ENCODE measurements around the gene IQCF6. TPM values are rescaled to one million over a fixed set of nuclear protein-coding genes. Genes with fewer than 3 reads are reported as not detected.

IQCF6 gene
- total and polyA plus RNA-seq, 2 donors (not counting 3 experiments of a cell fraction or from before 2014, with no cell fraction given): not detected

DNA sequence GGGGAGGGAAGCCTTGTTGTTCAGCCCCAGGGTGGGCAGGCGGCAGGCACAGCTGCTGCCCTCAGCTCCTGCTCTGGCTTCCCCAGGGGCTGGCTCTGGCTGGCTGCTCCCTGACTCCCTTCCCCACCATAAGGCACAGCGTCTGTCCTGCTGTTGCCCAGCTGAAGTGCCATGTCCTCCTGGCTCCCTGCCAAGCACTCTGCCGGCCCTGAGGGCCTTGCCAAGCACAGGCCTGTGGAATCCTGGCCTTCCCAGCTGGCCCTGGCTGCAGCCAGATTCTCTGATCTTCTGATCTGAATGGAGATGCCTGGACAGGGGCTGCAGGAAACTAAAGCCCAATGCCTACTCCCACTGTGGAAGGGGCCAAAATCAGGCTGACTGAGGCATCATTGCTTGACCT is 1.1 kb downstream of the IQCF6 start:
- dilution Hi-C loops (cut with MboI; ENCODE audit: extremely low pct_ligation_motif_present, low sequenced_read_pairs): no loop called here
- Histone ChIP-seq H3K4me1 (ENCODE audit: control insufficient read depth, extremely low read depth, insufficient read depth, low read length) (no peaks in the 10 kb centered on the region), H3K9me1 (replicated peaks; ENCODE audit: control insufficient read depth, extremely low read depth, insufficient read depth, low read length) (no peaks in the 10 kb centered on the region), H3K27me3 (ENCODE audit: control insufficient read depth in 2 of 2, insufficient read depth in 2 of 2, low read length in 2 of 2) (peaks cover 2 to 13% of the 10 kb centered on the region in 2 experiments), H4K20me1 (replicated peaks; ENCODE audit: control insufficient read depth, extremely low read depth, insufficient read depth, low read length) (no peaks in the 10 kb centered on the region), H3K27ac (ENCODE audit: insufficient read depth, low read depth, low read length) (no peak overlapping the region), H3K9ac (replicated peaks; ENCODE audit: extremely low read depth, insufficient read depth, low read length) (no peak overlapping the region), H3K9me3 (replicated peaks; ENCODE audit: control insufficient read depth, insufficient read depth, low read length) (no peaks in the 10 kb centered on the region), H3K36me3 (ENCODE audit: control insufficient read depth in 2 of 2, extremely low read depth in 1 of 2, insufficient read depth in 2 of 2, low read length in 2 of 2) (no peaks in the 10 kb centered on the region), H3K4me3 (replicated peaks in 1 of 3; ENCODE audit: insufficient read depth in 1 of 3, low read depth in 1 of 3, low read length in 3 of 3) (no peak overlapping the region), H3K79me2 (ENCODE audit: control insufficient read depth, insufficient read depth, low read length) (no peaks in the 10 kb centered on the region), H2AFZ (ENCODE audit: low read depth, low read length) (no peak overlapping the region), H3K4me2 (ENCODE audit: insufficient read depth, low read length) (no peak overlapping the region)
- ChIA-PET CTCF (no interaction called here), POLR2A (no interaction called here)
- no peak for TF ChIP-seq JUN (IDR thresholded peaks at IDR 0.05; ENCODE audit: borderline replicate concordance, insufficient read depth, insufficient read length, low read depth)
- TF ChIP-seq, protein P1, sequence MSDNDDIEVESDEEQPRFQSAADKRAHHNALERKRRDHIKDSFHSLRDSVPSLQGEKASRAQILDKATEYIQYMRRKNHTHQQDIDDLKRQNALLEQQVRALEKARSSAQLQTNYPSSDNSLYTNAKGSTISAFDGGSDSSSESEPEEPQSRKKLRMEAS (IDR thresholded peaks at IDR 0.05; ENCODE audit: insufficient read depth, insufficient read length): no peak
- no peak for TF ChIP-seq GATA2 (IDR thresholded peaks at IDR 0.05; ENCODE audit: insufficient read depth, insufficient read length, low read depth, low read length)
- TF ChIP-seq POLR2A (IDR thresholded peaks at IDR 0.05; ENCODE audit: low read depth, low read length): no peak
- TF ChIP-seq POLR2AphosphoS5 (IDR thresholded peaks at IDR 0.05; ENCODE audit: insufficient read depth, low read depth, low read length): no peak
- TF ChIP-seq, protein P2, sequence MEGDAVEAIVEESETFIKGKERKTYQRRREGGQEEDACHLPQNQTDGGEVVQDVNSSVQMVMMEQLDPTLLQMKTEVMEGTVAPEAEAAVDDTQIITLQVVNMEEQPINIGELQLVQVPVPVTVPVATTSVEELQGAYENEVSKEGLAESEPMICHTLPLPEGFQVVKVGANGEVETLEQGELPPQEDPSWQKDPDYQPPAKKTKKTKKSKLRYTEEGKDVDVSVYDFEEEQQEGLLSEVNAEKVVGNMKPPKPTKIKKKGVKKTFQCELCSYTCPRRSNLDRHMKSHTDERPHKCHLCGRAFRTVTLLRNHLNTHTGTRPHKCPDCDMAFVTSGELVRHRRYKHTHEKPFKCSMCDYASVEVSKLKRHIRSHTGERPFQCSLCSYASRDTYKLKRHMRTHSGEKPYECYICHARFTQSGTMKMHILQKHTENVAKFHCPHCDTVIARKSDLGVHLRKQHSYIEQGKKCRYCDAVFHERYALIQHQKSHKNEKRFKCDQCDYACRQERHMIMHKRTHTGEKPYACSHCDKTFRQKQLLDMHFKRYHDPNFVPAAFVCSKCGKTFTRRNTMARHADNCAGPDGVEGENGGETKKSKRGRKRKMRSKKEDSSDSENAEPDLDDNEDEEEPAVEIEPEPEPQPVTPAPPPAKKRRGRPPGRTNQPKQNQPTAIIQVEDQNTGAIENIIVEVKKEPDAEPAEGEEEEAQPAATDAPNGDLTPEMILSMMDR (IDR thresholded peaks at IDR 0.05; ENCODE audit: extremely low read depth in 1 of 2, insufficient read depth in 1 of 2, low read depth in 1 of 2, low read length in 2 of 2): no peak
- TF ChIP-seq EZH2 (IDR thresholded peaks at IDR 0.05; ENCODE audit: borderline replicate concordance, low read depth, low read length, severe bottlenecking): no peak
- TF ChIP-seq MYC (IDR thresholded peaks at IDR 0.05; ENCODE audit: low read depth, low read length): no peak
- TF ChIP-seq FOS (IDR thresholded peaks at IDR 0.05; ENCODE audit: borderline replicate concordance, insufficient read depth, low read length): no peak
- DNase-seq (ENCODE audit: low read depth, low spot score): no peak
- no TSS peak for BruUV-seq (replicated peaks)
- no peak for FAIRE-seq
- intact Hi-C loops (cut with micrococcal nuclease): no loop called here

All from endothelial cell of umbilical vein (primary cell).